GM19395 (cell line): ENCODE data around the gene IQGAP2.

Experiments used
- ATAC-seq: cut with Tn5 transposase; IDR thresholded peaks from one replicate; pipeline ENCODE4 v1.9.1; 2021; ENCODE audit warnings: mild to moderate bottlenecking, moderate library complexity; ENCODE audit not compliant: unreplicated experiment

Gene IQGAP2

GRCh38 chr5:76384705-76385104, 18.4 kb upstream of the IQGAP2 start:
- no peak for ATAC-seq

GRCh38 chr5:76385540-76385939, 17.5 kb upstream of the IQGAP2 start:
- no peak for ATAC-seq

GRCh38 chr5:76386360-76386759, 16.7 kb upstream of the IQGAP2 start:
- no peak for ATAC-seq

GRCh38 chr5:76388236-76388635, 14.8 kb upstream of the IQGAP2 start:
- no peak for ATAC-seq

- no peak for ATAC-seq
These were observed 14.1 kb upstream of the IQGAP2 start for GRCh38 chr5:76388791-76389512.

- ATAC-seq, result no peak
These were observed 13.5 kb upstream of the IQGAP2 start for GRCh38 chr5:76389513-76390154.

- no peak for ATAC-seq
These were observed 12.1 kb upstream of the IQGAP2 start for GRCh38 chr5:76391014-76391413.

- no peak for ATAC-seq
These were observed 9.9 kb upstream of the IQGAP2 start for GRCh38 chr5:76393035-76393680.

GRCh38 chr5:76397200-76397599, 5.9 kb upstream of the IQGAP2 start:
- no peak for ATAC-seq

- ATAC-seq, result no peak
These were observed 3.8 kb upstream of the IQGAP2 start for GRCh38 chr5:76399268-76399667.

- ATAC-seq, result no peak
These were observed 2.6 kb upstream of the IQGAP2 start for GRCh38 chr5:76400466-76400865.

GRCh38 chr5:76401801-76402250, 1.3 kb upstream of the IQGAP2 start:
- ATAC-seq, result peak; percentile 24

- ATAC-seq, result peak; percentile 49
These were observed 717 bp upstream of the IQGAP2 start for GRCh38 chr5:76402251-76402885.

- ATAC-seq, result peak; percentile 29
These were observed 709 bp downstream of the IQGAP2 start for GRCh38 chr5:76403766-76404222.

- peak; percentile 25 for ATAC-seq
These were observed 1.4 kb downstream of the IQGAP2 start for GRCh38 chr5:76404223-76405211.

GRCh38 chr5:76406014-76406413, 2.9 kb downstream of the IQGAP2 start:
- ATAC-seq, result no peak

GRCh38 chr5:76406673-76407072, 3.6 kb downstream of the IQGAP2 start:
- no peak for ATAC-seq

GRCh38 chr5:76408104-76408654, 5.1 kb downstream of the IQGAP2 start:
- no peak for ATAC-seq

GRCh38 chr5:76412511-76412910, 9.4 kb downstream of the IQGAP2 start:
- ATAC-seq, result no peak

GRCh38 chr5:76413746-76414145, 10.7 kb downstream of the IQGAP2 start:
- ATAC-seq, result no peak
